Endodermal cell (in vitro differentiated cells): ENCODE results near the gene BGN. TPM values are rescaled to one million over a fixed set of nuclear protein-coding genes. Genes with fewer than 3 reads are reported as not detected.
A peak's percentile ranks its signal among the peaks of the same experiment; 100 is the strongest.

Experiments used
- DNase-seq: peaks from one replicate; pipeline ENCODE4 v3.0.0-alpha.2; 2017
- H3K27ac ChIP-seq: 2 replicates; pipeline ENCODE4 v1.5.1; 2013; ENCODE audit warnings: mild to moderate bottlenecking, low read depth, low read length, moderate library complexity
- H3K27me3 ChIP-seq: 2 replicates; pipeline ENCODE4 v1.6.1; 2013; ENCODE audit warnings: mild to moderate bottlenecking, low read length, moderate library complexity; ENCODE audit not compliant: insufficient read depth, control insufficient read depth, poor library complexity, severe bottlenecking
- H3K36me3 ChIP-seq: 2 replicates; pipeline ENCODE4 v1.7.0; 2013; ENCODE audit warnings: mild to moderate bottlenecking, low read length, moderate library complexity; ENCODE audit not compliant: control insufficient read depth, insufficient read depth
- H3K4me1 ChIP-seq: one replicate; pipeline ENCODE4 v1.7.0; 2013; ENCODE audit warnings: low read length; ENCODE audit not compliant: control insufficient read depth, insufficient read depth
- H3K4me3 ChIP-seq: 2 replicates; pipeline ENCODE4 v1.5.1; 2013; ENCODE audit warnings: mild to moderate bottlenecking, low read length, moderate library complexity
- H3K9ac ChIP-seq: 2 replicates; pipeline ENCODE4 v1.6.1; 2013; ENCODE audit warnings: mild to moderate bottlenecking, low read length, moderate library complexity; ENCODE audit not compliant: poor library complexity, severe bottlenecking; ENCODE audit errors: extremely low read depth
- H3K9me3 ChIP-seq: 2 replicates; pipeline ENCODE4 v1.6.1; 2013; ENCODE audit warnings: mild to moderate bottlenecking, low read length, moderate library complexity; ENCODE audit not compliant: control insufficient read depth
- H3K27ac Mint-ChIP-seq: 2 replicates; pipeline ENCODE4 v1.8.0; 2020; ENCODE audit warnings: mixed read lengths
- H3K27me3 Mint-ChIP-seq: 2 replicates; pipeline ENCODE4 v1.8.0; 2021; ENCODE audit warnings: mild to moderate bottlenecking, mixed read lengths; ENCODE audit not compliant: insufficient read depth
- H3K36me3 Mint-ChIP-seq: 2 replicates; pipeline ENCODE4 v1.8.0; 2020; ENCODE audit warnings: low read depth, mixed read lengths
- H3K4me1 Mint-ChIP-seq: 2 replicates; pipeline ENCODE4 v1.8.0; 2020; ENCODE audit warnings: mixed read lengths
- H3K4me3 Mint-ChIP-seq: 2 replicates; pipeline ENCODE4 v1.8.0; 2020; ENCODE audit warnings: mild to moderate bottlenecking, moderate library complexity, mixed read lengths
- H3K9me3 Mint-ChIP-seq: 2 replicates; pipeline ENCODE4 v1.8.0; 2020; ENCODE audit warnings: mild to moderate bottlenecking, mixed read lengths
- CTCF ChIP-seq: fragments of 200-600 bp; sonication (generic); conservative IDR thresholded peaks from 2 replicates; pipeline ENCODE4 v1.5.0; 2021; ENCODE audit warnings: antibody characterized with exemption, mild to moderate bottlenecking
- WGBS, 2 experiments: methylation state at CpG; one replicate each; pipeline versions ENCODE4 v1.1.5 to v1.1.7; 2013; ENCODE audit warnings: missing lambda C conversion rate in 2 of 2, mixed read lengths in 1 of 2; ENCODE audit not compliant: insufficient coverage in 1 of 2, insufficient read length in 1 of 2; 5-methylcytosine and 5-hydroxymethylcytosine counted together
- total RNA-seq, 2 donors: library from RNA; stranded (reverse); fragmentation: NEBNext Ultra II Directional in 1 of 2; extraction: Animal tissue kit (Norgen Biotek cat#: 25700) in 1 of 2; gene quantifications; 2 replicates in 1 of 2; 3 replicates in 1 of 2; pipeline ENCODE4 v1.2.1, GENCODE V29; 2021

BGN gene
- total RNA-seq, 2 donors from 2014 or later = 1.2 to 1.6 TPM

- H3K27me3 Mint-ChIP-seq = peaks cover 61% of the 10 kb centered on the region
- Histone ChIP-seq H3K4me1 (no peaks in the 10 kb centered on the region), H3K4me3 (no peak overlapping the region), H3K36me3 (no peaks in the 10 kb centered on the region), H3K27me3 (peaks cover 53% of the 10 kb centered on the region), H3K27ac (no peak overlapping the region), H3K9ac (no peak overlapping the region), H3K9me3 (no peaks in the 10 kb centered on the region)
- no peak overlapping the region for H3K27ac Mint-ChIP-seq
- no peak for TF ChIP-seq CTCF
- peaks cover 53% of the 10 kb centered on the region for H3K9me3 Mint-ChIP-seq
- DNase-seq = no peak
- H3K4me1 Mint-ChIP-seq = no peaks in the 10 kb centered on the region
- 0 to 9% methylated on average over 1 to 61 of the region's 70 CpGs for WGBS, 2 experiments
- no peaks in the 10 kb centered on the region for H3K36me3 Mint-ChIP-seq
- peak overlapping the region; percentile 55 for H3K4me3 Mint-ChIP-seq
Observed at GRCh38 chrX:153517946-153518834, 23.4 kb downstream of the BGN start.

GRCh38 chrX:153519569-153520286 is 24.9 kb downstream of the BGN start:
- no peak for TF ChIP-seq CTCF
- Mint-ChIP-seq H3K27me3 (peaks cover 61% of the 10 kb centered on the region), H3K4me3 (no peak overlapping the region), H3K36me3 (no peaks in the 10 kb centered on the region), H3K27ac (no peak overlapping the region), H3K9me3 (peaks cover 61% of the 10 kb centered on the region), H3K4me1 (no peaks in the 10 kb centered on the region)
- peaks cover 53% of the 10 kb centered on the region for H3K27me3 ChIP-seq
- H3K27ac ChIP-seq = no peak overlapping the region
- H3K9me3 ChIP-seq = no peaks in the 10 kb centered on the region
- no peak overlapping the region for H3K4me3 ChIP-seq
- no peak for DNase-seq
- 84 to 100% methylated on average over 1 to 21 of the region's 21 CpGs for WGBS, 2 experiments
- H3K36me3 ChIP-seq = no peaks in the 10 kb centered on the region
- no peaks in the 10 kb centered on the region for H3K4me1 ChIP-seq
- no peak overlapping the region for H3K9ac ChIP-seq

GRCh38 chrX:153520287-153520917 is 25.6 kb downstream of the BGN start:
- Histone ChIP-seq H3K9me3 (no peaks in the 10 kb centered on the region), H3K4me1 (no peaks in the 10 kb centered on the region), H3K9ac (no peak overlapping the region), H3K27me3 (peaks cover 50% of the 10 kb centered on the region), H3K4me3 (no peak overlapping the region), H3K27ac (no peak overlapping the region), H3K36me3 (no peaks in the 10 kb centered on the region)
- Mint-ChIP-seq H3K27me3 (peaks cover 55% of the 10 kb centered on the region), H3K9me3 (peaks cover 65% of the 10 kb centered on the region), H3K27ac (no peak overlapping the region), H3K36me3 (no peaks in the 10 kb centered on the region), H3K4me3 (no peak overlapping the region), H3K4me1 (no peaks in the 10 kb centered on the region)
- WGBS, 2 experiments = 90 to 100% methylated on average over 2 to 7 of the region's 7 CpGs
- TF ChIP-seq CTCF = no peak
- DNase-seq = no peak
